ENCODE results near the gene CD28.
"Not testable (repeated sequence)": the region's sequence is repeated elsewhere in the genome, so short reads cannot be mapped to it uniquely, and the experiment has no call there.

The CD28 gene

GRCh38 chr2:203697190-203697589 is 9.2 kb upstream of the CD28 start:
- Histone ChIP-seq H3K9me3 (ENCODE audit: insufficient read depth, low read length) (no peaks in the 10 kb centered on the region), H3K9ac (ENCODE audit: low read length) (no peak overlapping the region), H3F3A (ENCODE audit: insufficient read depth) (no peaks in the 10 kb centered on the region), H3K79me2 (ENCODE audit: insufficient read depth, low read length) (no peaks in the 10 kb centered on the region), H3K4me3 (ENCODE audit: insufficient read depth, low read length, poor library complexity, severe bottlenecking) (no peak overlapping the region), H4K20me1 (ENCODE audit: low read depth, low read length) (no peaks in the 10 kb centered on the region), H3K27me3 (ENCODE audit: low read length) (no peaks in the 10 kb centered on the region), H2AFZ (ENCODE audit: low read depth, low read length, severe bottlenecking) (no peak overlapping the region), H3K4me2 (ENCODE audit: low read depth, low read length, poor library complexity, severe bottlenecking) (no peak overlapping the region), H3K27ac (ENCODE audit: low read depth, low read length) (no peak overlapping the region), H3K36me3 (ENCODE audit: low read length) (no peaks in the 10 kb centered on the region), H3K9me2 (replicated peaks; ENCODE audit: insufficient read depth, low read length) (no peaks in the 10 kb centered on the region)
- TF ChIP-seq CTCF (IDR thresholded peaks at IDR 0.05; ENCODE audit: insufficient read depth, low read length, poor library complexity, severe bottlenecking) (no peak), EZH2phosphoT487 (conservative IDR thresholded peaks at IDR 0.05; ENCODE audit: low read length) (no peak)

- H3K9ac ChIP-seq (ENCODE audit: low read length); H3K9me2 ChIP-seq (replicated peaks; ENCODE audit: insufficient read depth, low read length); H3K27ac ChIP-seq (ENCODE audit: low read depth, low read length): not testable (repeated sequence)
Observed at GRCh38 chr2:203697763-203698162, 8.7 kb upstream of the CD28 start.

GRCh38 chr2:203698410-203698809 is 8.0 kb upstream of the CD28 start:
- not testable (repeated sequence) for H3K9me2 ChIP-seq (replicated peaks; ENCODE audit: insufficient read depth, low read length); H3K4me3 ChIP-seq (ENCODE audit: insufficient read depth, low read length, poor library complexity, severe bottlenecking); H3K4me2 ChIP-seq (ENCODE audit: low read depth, low read length, poor library complexity, severe bottlenecking); H3K9me3 ChIP-seq (ENCODE audit: insufficient read depth, low read length); H3K27me3 ChIP-seq (ENCODE audit: low read length); H3K9ac ChIP-seq (ENCODE audit: low read length); H3K36me3 ChIP-seq (ENCODE audit: low read length); H2AFZ ChIP-seq (ENCODE audit: low read depth, low read length, severe bottlenecking); H3K27ac ChIP-seq (ENCODE audit: low read depth, low read length); H3K79me2 ChIP-seq (ENCODE audit: insufficient read depth, low read length); H3F3A ChIP-seq (ENCODE audit: insufficient read depth); H4K20me1 ChIP-seq (ENCODE audit: low read depth, low read length)

More at GRCh38 chr2:203697763-203698162, 8.7 kb upstream of the CD28 start:
- not testable (repeated sequence) for H3F3A ChIP-seq (ENCODE audit: insufficient read depth); H3K79me2 ChIP-seq (ENCODE audit: insufficient read depth, low read length); H3K36me3 ChIP-seq (ENCODE audit: low read length); H3K27me3 ChIP-seq (ENCODE audit: low read length); H2AFZ ChIP-seq (ENCODE audit: low read depth, low read length, severe bottlenecking); H3K4me3 ChIP-seq (ENCODE audit: insufficient read depth, low read length, poor library complexity, severe bottlenecking); H4K20me1 ChIP-seq (ENCODE audit: low read depth, low read length); H3K9me3 ChIP-seq (ENCODE audit: insufficient read depth, low read length); H3K4me2 ChIP-seq (ENCODE audit: low read depth, low read length, poor library complexity, severe bottlenecking)

GRCh38 chr2:203704430-203704829 is 2.0 kb upstream of the CD28 start:
- H2AFZ ChIP-seq (ENCODE audit: low read depth, low read length, severe bottlenecking): no peak overlapping the region
- no peak overlapping the region for H3K4me3 ChIP-seq (ENCODE audit: insufficient read depth, low read length, poor library complexity, severe bottlenecking)

More at GRCh38 chr2:203704430-203704829, 2.0 kb upstream of the CD28 start:
- Histone ChIP-seq H3F3A (ENCODE audit: insufficient read depth) (peaks cover 6% of the 10 kb centered on the region), H4K20me1 (ENCODE audit: low read depth, low read length) (no peaks in the 10 kb centered on the region), H3K9ac (ENCODE audit: low read length) (no peak overlapping the region), H3K27ac (ENCODE audit: low read depth, low read length) (no peak overlapping the region), H3K9me3 (ENCODE audit: insufficient read depth, low read length) (no peaks in the 10 kb centered on the region), H3K27me3 (ENCODE audit: low read length) (no peaks in the 10 kb centered on the region; the same call in 1 of the 2 replicates), H3K9me2 (replicated peaks; ENCODE audit: insufficient read depth, low read length) (no peaks in the 10 kb centered on the region), H3K79me2 (ENCODE audit: insufficient read depth, low read length) (no peaks in the 10 kb centered on the region), H3K36me3 (ENCODE audit: low read length) (no peaks in the 10 kb centered on the region), H3K4me2 (ENCODE audit: low read depth, low read length, poor library complexity, severe bottlenecking) (no peak overlapping the region)
- TF ChIP-seq CTCF (IDR thresholded peaks at IDR 0.05; ENCODE audit: insufficient read depth, low read length, poor library complexity, severe bottlenecking) (no peak), EZH2phosphoT487 (conservative IDR thresholded peaks at IDR 0.05; ENCODE audit: low read length) (no peak)

Measured in SU-DHL-6 (cell line).